ENCODE measurements around the gene ADIPOR2.

DNA sequence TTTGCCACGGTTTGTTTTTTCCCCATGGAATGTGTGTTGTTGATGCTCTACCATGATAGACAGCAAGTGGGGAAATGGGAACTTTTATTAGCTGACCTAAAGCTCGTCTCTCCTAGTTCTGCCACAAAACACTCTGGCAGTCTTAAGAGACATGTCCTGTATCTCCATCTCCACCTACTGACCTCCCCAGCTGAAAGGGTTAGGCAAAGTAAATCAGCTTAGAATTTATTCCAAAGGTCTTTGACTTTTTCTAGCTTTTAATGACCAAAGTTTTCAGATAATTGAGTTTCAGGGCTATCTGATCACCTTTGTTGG lies 9.4 kb upstream of the ADIPOR2 start:
- TF ChIP-seq, protein P1, sequence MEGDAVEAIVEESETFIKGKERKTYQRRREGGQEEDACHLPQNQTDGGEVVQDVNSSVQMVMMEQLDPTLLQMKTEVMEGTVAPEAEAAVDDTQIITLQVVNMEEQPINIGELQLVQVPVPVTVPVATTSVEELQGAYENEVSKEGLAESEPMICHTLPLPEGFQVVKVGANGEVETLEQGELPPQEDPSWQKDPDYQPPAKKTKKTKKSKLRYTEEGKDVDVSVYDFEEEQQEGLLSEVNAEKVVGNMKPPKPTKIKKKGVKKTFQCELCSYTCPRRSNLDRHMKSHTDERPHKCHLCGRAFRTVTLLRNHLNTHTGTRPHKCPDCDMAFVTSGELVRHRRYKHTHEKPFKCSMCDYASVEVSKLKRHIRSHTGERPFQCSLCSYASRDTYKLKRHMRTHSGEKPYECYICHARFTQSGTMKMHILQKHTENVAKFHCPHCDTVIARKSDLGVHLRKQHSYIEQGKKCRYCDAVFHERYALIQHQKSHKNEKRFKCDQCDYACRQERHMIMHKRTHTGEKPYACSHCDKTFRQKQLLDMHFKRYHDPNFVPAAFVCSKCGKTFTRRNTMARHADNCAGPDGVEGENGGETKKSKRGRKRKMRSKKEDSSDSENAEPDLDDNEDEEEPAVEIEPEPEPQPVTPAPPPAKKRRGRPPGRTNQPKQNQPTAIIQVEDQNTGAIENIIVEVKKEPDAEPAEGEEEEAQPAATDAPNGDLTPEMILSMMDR (IDR thresholded peaks at IDR 0.05), result no peak
- no peak for TF ChIP-seq POLR2A (IDR thresholded peaks at IDR 0.05)
